T-cell (primary cell): ENCODE results near the gene NEFH. TPM values are rescaled to one million over a fixed set of nuclear protein-coding genes. Genes with fewer than 3 reads are reported as not detected.
A peak's percentile ranks its signal among the peaks of the same experiment; 100 is the strongest.

ENCODE experiments used
- ATAC-seq, 4 experiments: fragments of 200-7000 bp in 3 of 4; fragments of 150-1000 bp in 1 of 4; cut with Tn5 transposase; replicated peaks in 1 of 4; 1 replicate in 3 of 4; 2 replicates in 1 of 4; pipeline ENCODE4 v1.10.0; 2021; ENCODE audit warnings: moderate library complexity in 3 of 4, mild to moderate bottlenecking in 2 of 4, moderate number of reproducible peaks in 1 of 4
- CTCF ChIA-PET, 2 donors: fragments of 300-600 bp; sonication (Branson Sonifier 250); formaldehyde crosslinking; loops; one replicate each; lab custom pipeline; 2022; ENCODE audit warnings: antibody characterized with exemption in 2 of 2; lab: Charles Lee
- POLR2A ChIA-PET, 2 donors: fragments of 300-600 bp; sonication (Branson Sonifier 250); formaldehyde crosslinking; loops; one replicate each; lab custom pipeline; 2022; ENCODE audit warnings: antibody characterized with exemption in 2 of 2; lab: Charles Lee
- DNase-seq, 35 experiments: peaks; one replicate each; pipeline versions ENCODE4 v3.0.0 to v3.0.0-alpha.2; 2013 to 2023
- H3K27ac ChIP-seq: one replicate; pipeline ENCODE4 v1.5.1; 2013; ENCODE audit warnings: low read length
- H3K27me3 ChIP-seq, 2 experiments: replicated peaks in 1 of 2; 1 replicate in 1 of 2; 2 replicates in 1 of 2; pipeline versions ENCODE4 v1.6.1 to v1.7.0; 2013; ENCODE audit warnings: low read length in 1 of 2, mixed read lengths in 1 of 2; ENCODE audit not compliant: control insufficient read depth in 2 of 2, insufficient read depth in 2 of 2; ENCODE audit errors: extremely low read depth in 1 of 2
- H3K36me3 ChIP-seq, 2 donors: 1 replicate in 1 of 2; 2 replicates in 1 of 2; pipeline versions ENCODE4 v1.6.1 to v1.7.0; 2013; ENCODE audit warnings: low read length in 1 of 2; ENCODE audit not compliant: control insufficient read depth in 2 of 2, insufficient read depth in 1 of 2; ENCODE audit errors: extremely low read depth in 1 of 2
- H3K4me1 ChIP-seq, 2 experiments: 1 replicate in 1 of 2; 2 replicates in 1 of 2; pipeline versions ENCODE4 v1.6.1 to v1.7.0; 2013; ENCODE audit warnings: low read length in 2 of 2, mixed read lengths in 1 of 2; ENCODE audit not compliant: insufficient read depth in 2 of 2, control insufficient read depth in 1 of 2; ENCODE audit errors: extremely low read depth in 1 of 2
- H3K4me3 ChIP-seq, 2 donors: 1 replicate in 1 of 2; 2 replicates in 1 of 2; pipeline versions ENCODE4 v1.5.1 to v1.7.0; 2013; ENCODE audit warnings: mild to moderate bottlenecking in 2 of 2, low read length in 1 of 2, moderate library complexity in 1 of 2; ENCODE audit not compliant: control insufficient read depth in 1 of 2; ENCODE audit errors: extremely low read depth in 1 of 2
- H3K9me3 ChIP-seq: 2 replicates; pipeline ENCODE4 v1.7.0; 2013
- H3K27ac Mint-ChIP-seq, 2 donors: one replicate each; pipeline ENCODE4 v1.8.0; 2020 to 2021; ENCODE audit warnings: mild to moderate bottlenecking in 2 of 2, mixed read lengths in 2 of 2
- H3K27me3 Mint-ChIP-seq, 2 donors: one replicate each; pipeline ENCODE4 v1.8.0; 2021 to 2022; ENCODE audit warnings: mixed read lengths in 2 of 2
- H3K36me3 Mint-ChIP-seq: one replicate; pipeline ENCODE4 v1.8.0; 2021; ENCODE audit warnings: mixed read lengths
- H3K4me1 Mint-ChIP-seq, 3 donors: one replicate each; pipeline ENCODE4 v1.8.0; 2020 to 2022; ENCODE audit warnings: mixed read lengths in 3 of 3, mild to moderate bottlenecking in 1 of 3
- H3K4me3 Mint-ChIP-seq, 3 donors: one replicate each; pipeline ENCODE4 v1.8.0; 2020 to 2022; ENCODE audit warnings: mild to moderate bottlenecking in 3 of 3, mixed read lengths in 3 of 3, moderate library complexity in 3 of 3
- H3K9me3 Mint-ChIP-seq, 3 donors: one replicate each; pipeline ENCODE4 v1.8.0; 2020 to 2022; ENCODE audit warnings: mixed read lengths in 3 of 3
- WGBS: methylation state at CpG from one replicate; pipeline ENCODE4 v1.1.5; 2013; ENCODE audit warnings: missing lambda C conversion rate; ENCODE audit not compliant: insufficient coverage; 5-methylcytosine and 5-hydroxymethylcytosine counted together
- total RNA-seq, 35 experiments: library from RNA in 6 of 35; stranded (reverse) in 6 of 35; fragments of 120-200 nt in 1 of 35; gene quantifications; one replicate each; pipeline versions ENCODE4 v1.2.1 to v1.2.4 and lab custom pipeline; 2013 to 2026

NEFH gene
- total RNA-seq, 5 donors from 2014 or later (not counting 1 experiment from before 2014, with no cell fraction given) = 0.47 to 0.86 (median 0.73) TPM

DNA sequence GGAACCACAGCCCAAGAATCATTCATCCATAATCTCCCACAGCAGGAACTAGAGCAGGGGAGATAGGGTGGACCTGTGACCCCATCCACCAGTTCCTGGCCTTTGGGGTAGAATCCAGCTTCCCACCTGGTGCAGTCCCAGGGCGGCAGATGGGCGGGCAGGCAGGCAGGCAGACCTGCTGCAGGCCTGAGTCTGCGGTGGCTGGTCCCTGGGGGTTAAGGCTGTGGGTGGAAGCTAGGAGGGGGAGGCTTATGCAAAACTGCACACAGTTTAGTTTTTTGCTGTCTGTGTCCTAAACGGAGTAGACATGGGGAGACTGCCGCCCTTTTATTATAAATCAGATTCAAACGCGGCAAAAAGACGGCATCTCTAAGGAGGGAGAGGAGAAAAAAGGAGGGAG lies 4.5 kb upstream of the NEFH start:
- H3K4me3 ChIP-seq = no peak overlapping the region
- ATAC-seq = no peak
- H3K4me3 Mint-ChIP-seq = no peak overlapping the region
- no peak overlapping the region for H3K27ac Mint-ChIP-seq
- CTCF ChIA-PET = no interaction called here
- peaks cover 2 to 53% of the 10 kb centered on the region in 2 experiments for H3K27me3 ChIP-seq
- no peaks in the 10 kb centered on the region for H3K36me3 Mint-ChIP-seq
- POLR2A ChIA-PET = no interaction called here
- no peaks in the 10 kb centered on the region for H3K36me3 ChIP-seq
- no peaks in the 10 kb centered on the region for H3K9me3 Mint-ChIP-seq
- peaks cover 0 to 21% of the 10 kb centered on the region in 2 experiments for H3K4me1 ChIP-seq
- H3K9me3 ChIP-seq = no peaks in the 10 kb centered on the region
- DNase-seq = no peak
- peaks cover 15 to 17% (median 17%) of the 10 kb centered on the region in 3 donors for H3K4me1 Mint-ChIP-seq
- peaks cover 50 to 60% of the 10 kb centered on the region in 2 donors for H3K27me3 Mint-ChIP-seq
- 85% methylated on average over 8 of the region's 8 CpGs for WGBS
- no peak overlapping the region for H3K27ac ChIP-seq

DNA sequence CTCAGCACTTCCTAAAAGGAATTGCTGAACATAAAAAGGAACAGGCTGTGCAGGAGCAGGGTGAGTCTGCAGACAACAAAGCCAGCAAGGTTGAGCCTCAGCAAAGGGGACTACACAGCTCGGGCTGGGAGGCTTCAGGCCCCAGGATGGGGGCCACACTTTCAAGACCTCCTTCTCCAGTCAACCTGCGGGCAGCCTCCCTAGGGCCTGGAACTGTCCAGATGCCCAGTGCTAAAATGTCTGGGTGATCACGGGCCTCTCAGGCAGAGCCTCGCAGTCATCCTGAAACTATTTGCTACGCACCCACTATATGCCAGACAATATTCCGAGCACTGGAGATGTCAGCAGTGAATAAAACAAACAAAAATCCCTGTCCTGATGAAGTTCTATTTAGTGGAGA lies 3.9 kb upstream of the NEFH start:
- no peak for DNase-seq
- H3K9me3 Mint-ChIP-seq = no peaks in the 10 kb centered on the region
- no peaks in the 10 kb centered on the region for H3K36me3 ChIP-seq
- H3K4me3 ChIP-seq = no peak overlapping the region
- no peak overlapping the region for H3K27ac ChIP-seq
- ChIA-PET CTCF (no interaction called here), POLR2A (no interaction called here)
- H3K27me3 ChIP-seq = peaks cover 2 to 52% of the 10 kb centered on the region in 2 experiments
- H3K4me1 Mint-ChIP-seq = peaks cover 13 to 15% (median 14%) of the 10 kb centered on the region in 3 donors
- no peak overlapping the region for H3K4me3 Mint-ChIP-seq
- no peaks in the 10 kb centered on the region for H3K36me3 Mint-ChIP-seq
- H3K4me1 ChIP-seq = peaks cover 0 to 20% of the 10 kb centered on the region in 2 experiments
- no peak overlapping the region for H3K27ac Mint-ChIP-seq
- ATAC-seq = no peak
- 69% methylated on average over 2 of the region's 6 CpGs for WGBS
- H3K27me3 Mint-ChIP-seq = peaks cover 47 to 59% of the 10 kb centered on the region in 2 donors
- H3K9me3 ChIP-seq = no peaks in the 10 kb centered on the region

DNA sequence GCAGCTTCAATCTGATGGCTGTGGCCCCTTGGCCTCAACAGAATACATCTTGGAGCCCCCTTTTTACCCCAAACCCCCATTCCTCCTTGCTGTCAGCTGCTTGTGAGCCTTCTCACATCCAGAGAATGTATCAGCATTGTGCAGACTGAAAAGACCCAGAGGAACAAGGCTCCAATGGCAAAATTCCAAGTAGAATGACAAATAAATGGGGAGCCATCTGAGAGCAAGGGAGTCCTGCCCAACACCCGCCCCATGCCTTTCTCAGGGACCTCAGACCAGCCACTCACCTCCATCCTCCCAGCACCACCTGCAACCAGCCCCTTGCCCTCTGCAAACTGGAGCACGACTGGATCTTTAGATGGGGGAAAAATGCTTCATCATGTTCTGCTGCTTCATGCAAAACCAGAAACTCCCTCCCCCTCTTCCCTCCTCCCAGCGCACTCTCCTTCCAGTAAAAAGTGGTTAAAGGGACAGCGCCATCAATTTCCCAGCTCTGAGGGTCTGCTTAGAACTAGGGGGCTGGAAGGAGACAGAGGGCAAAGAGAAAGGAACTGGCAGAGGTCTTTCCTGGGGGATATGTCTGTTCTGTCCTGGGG lies 2.2 kb upstream of the NEFH start:
- CTCF ChIA-PET = no interaction called here
- WGBS = no CpG with 5 or more reads among the region's 4 CpGs
- Mint-ChIP-seq H3K27ac (no peak overlapping the region), H3K27me3 (peaks cover 48 to 67% of the 10 kb centered on the region in 2 donors), H3K4me3 (no peak overlapping the region), H3K36me3 (no peaks in the 10 kb centered on the region), H3K9me3 (no peaks in the 10 kb centered on the region), H3K4me1 (peaks cover 19 to 22% (median 20%) of the 10 kb centered on the region in 3 donors)
- ATAC-seq = no peak
- Histone ChIP-seq H3K36me3 (no peaks in the 10 kb centered on the region), H3K9me3 (no peaks in the 10 kb centered on the region), H3K27ac (no peak overlapping the region), H3K27me3 (peaks cover 4 to 64% of the 10 kb centered on the region in 2 experiments), H3K4me1 (peaks cover 0 to 26% of the 10 kb centered on the region in 2 experiments), H3K4me3 (no peak overlapping the region)
- POLR2A ChIA-PET = no interaction called here
- DNase-seq = no peak

DNA sequence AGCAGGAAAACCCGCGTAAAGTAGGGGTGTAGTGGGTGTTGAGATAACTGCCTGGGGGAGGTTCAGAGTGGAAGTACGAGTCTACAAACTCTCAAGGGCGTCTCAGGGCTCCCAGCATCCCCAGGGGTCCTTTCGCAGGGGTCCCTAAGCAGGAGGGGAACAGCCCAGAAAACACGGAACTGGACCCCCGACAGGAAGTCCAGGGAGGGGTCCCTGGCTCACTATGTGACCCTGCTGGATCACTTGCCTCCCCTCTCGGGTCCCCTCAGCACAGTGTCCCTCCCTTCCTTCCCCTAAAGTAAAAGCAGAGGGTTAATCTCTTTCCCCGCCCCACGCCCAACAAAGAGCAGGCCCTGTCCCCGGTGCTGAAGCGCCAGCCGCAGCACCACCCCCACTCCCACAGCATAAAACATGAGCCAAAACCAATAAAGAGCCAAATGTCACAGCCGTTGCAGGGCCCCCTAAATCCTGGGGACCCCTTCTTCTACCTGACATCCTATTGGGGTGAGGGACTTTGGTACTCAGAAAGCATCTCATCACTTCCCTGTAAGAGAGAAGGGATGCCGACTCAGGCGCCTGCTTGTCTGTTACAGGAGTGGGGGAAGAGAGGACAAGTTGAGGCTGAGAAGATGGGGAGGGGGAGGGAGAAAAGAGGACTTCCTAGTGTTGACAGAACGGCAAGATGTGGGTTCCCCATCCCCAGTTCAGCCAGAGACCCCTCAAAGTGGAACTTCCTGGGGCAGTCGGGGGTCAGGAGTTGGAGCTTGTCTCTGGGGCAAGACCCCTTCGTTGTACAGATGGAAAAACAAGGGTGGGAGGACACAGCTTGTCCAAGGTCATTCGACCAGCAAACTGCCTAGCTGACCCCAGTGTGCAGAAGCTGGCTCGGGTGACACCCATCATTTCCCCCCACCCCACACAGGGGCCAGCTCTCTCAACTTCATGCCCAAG lies 1.4 kb upstream of the NEFH start:
- Histone ChIP-seq H3K27me3 (peaks cover 4 to 62% of the 10 kb centered on the region in 2 experiments), H3K9me3 (no peaks in the 10 kb centered on the region), H3K4me1 (peaks cover 0 to 26% of the 10 kb centered on the region in 2 experiments), H3K27ac (no peak overlapping the region), H3K4me3 (no peak overlapping the region), H3K36me3 (no peaks in the 10 kb centered on the region)
- H3K27me3 Mint-ChIP-seq = peaks cover 48 to 68% of the 10 kb centered on the region in 2 donors
- ATAC-seq (peak in 2 of 4 experiments; percentile 38 to 67), DNase-seq (peak in 27 of 35 experiments; percentile 10 to 51 (median 29))
- H3K4me1 Mint-ChIP-seq = peaks cover 19 to 22% (median 20%) of the 10 kb centered on the region in 3 donors
- H3K9me3 Mint-ChIP-seq = no peaks in the 10 kb centered on the region
- ChIA-PET POLR2A (no interaction called here), CTCF (no interaction called here)
- no peaks in the 10 kb centered on the region for H3K36me3 Mint-ChIP-seq
- 24% methylated on average over 15 of the region's 21 CpGs for WGBS
- H3K27ac Mint-ChIP-seq = no peak overlapping the region
- H3K4me3 Mint-ChIP-seq = peak overlapping the region in 1 of 3 donors; percentile 54

DNA sequence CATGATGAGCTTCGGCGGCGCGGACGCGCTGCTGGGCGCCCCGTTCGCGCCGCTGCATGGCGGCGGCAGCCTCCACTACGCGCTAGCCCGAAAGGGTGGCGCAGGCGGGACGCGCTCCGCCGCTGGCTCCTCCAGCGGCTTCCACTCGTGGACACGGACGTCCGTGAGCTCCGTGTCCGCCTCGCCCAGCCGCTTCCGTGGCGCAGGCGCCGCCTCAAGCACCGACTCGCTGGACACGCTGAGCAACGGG lies 169 bp downstream of the NEFH start:
- ChIA-PET POLR2A (interaction anchor here in 1 of 2 donors (0.6 kb wide), 1 partner anchor 1382 kb away, joined by 4 read pairs; no protein-coding TSS in a partner anchor), CTCF (no interaction called here)
- H3K9me3 ChIP-seq = no peaks in the 10 kb centered on the region
- peak overlapping the region in 1 of 2 donors; percentile 59 for H3K4me3 ChIP-seq
- Mint-ChIP-seq H3K4me3 (no peak overlapping the region), H3K27me3 (peaks cover 44 to 59% of the 10 kb centered on the region in 2 donors), H3K4me1 (peaks cover 19 to 22% (median 20%) of the 10 kb centered on the region in 3 donors), H3K9me3 (no peaks in the 10 kb centered on the region), H3K36me3 (no peaks in the 10 kb centered on the region), H3K27ac (no peak overlapping the region)
- H3K4me1 ChIP-seq = peaks cover 0 to 26% of the 10 kb centered on the region in 2 experiments
- peaks cover 4 to 62% of the 10 kb centered on the region in 2 experiments for H3K27me3 ChIP-seq
- H3K27ac ChIP-seq = no peak overlapping the region
- 14% methylated on average over 39 of the region's 39 CpGs for WGBS
- DNase-seq = no peak
- ATAC-seq = no peak
- no peaks in the 10 kb centered on the region for H3K36me3 ChIP-seq

DNA sequence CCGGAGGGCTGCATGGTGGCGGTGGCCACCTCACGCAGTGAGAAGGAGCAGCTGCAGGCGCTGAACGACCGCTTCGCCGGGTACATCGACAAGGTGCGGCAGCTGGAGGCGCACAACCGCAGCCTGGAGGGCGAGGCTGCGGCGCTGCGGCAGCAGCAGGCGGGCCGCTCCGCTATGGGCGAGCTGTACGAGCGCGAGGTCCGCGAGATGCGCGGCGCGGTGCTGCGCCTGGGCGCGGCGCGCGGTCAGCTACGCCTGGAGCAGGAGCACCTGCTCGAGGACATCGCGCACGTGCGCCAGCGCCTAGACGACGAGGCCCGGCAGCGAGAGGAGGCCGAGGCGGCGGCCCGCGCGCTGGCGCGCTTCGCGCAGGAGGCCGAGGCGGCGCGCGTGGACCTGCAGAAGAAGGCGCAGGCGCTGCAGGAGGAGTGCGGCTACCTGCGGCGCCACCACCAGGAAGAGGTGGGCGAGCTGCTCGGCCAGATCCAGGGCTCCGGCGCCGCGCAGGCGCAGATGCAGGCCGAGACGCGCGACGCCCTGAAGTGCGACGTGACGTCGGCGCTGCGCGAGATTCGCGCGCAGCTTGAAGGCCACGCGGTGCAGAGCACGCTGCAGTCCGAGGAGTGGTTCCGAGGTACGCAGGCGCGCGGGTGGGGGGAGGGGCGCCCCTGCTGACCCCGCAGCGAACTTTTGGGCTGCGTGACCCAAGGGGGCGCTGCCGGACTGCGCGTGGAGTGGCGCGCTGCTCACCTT lies 670 bp downstream of the NEFH start:
- peak overlapping the region; percentile 32 to 59 for H3K4me3 ChIP-seq
- DNase-seq (peak in 18 of 35 experiments; percentile 3 to 65 (median 10)), ATAC-seq (peak; percentile 49 to 75 (median 72))
- Mint-ChIP-seq H3K4me3 (peak overlapping the region in 1 of 3 donors; percentile 68), H3K9me3 (no peaks in the 10 kb centered on the region), H3K36me3 (no peaks in the 10 kb centered on the region), H3K27me3 (peaks cover 41 to 54% of the 10 kb centered on the region in 2 donors), H3K4me1 (peaks cover 19 to 22% (median 20%) of the 10 kb centered on the region in 3 donors), H3K27ac (no peak overlapping the region)
- peaks cover 0 to 26% of the 10 kb centered on the region in 2 experiments for H3K4me1 ChIP-seq
- ChIA-PET CTCF (no interaction called here), POLR2A (interaction anchor here (0.6 kb wide), 2 partner anchors 113 to 1382 kb away, joined by 4 read pairs; no protein-coding TSS in a partner anchor)
- H3K9me3 ChIP-seq = no peaks in the 10 kb centered on the region
- H3K27ac ChIP-seq = no peak overlapping the region
- H3K36me3 ChIP-seq = no peaks in the 10 kb centered on the region
- WGBS = 22% methylated on average over 107 of the region's 107 CpGs
- H3K27me3 ChIP-seq = peaks cover 4 to 58% of the 10 kb centered on the region in 2 experiments
